HG02798 (cell line): ENCODE measurements around the gene ENTPD2.

Source experiments
- ATAC-seq: cut with Tn5 transposase; IDR thresholded peaks from one replicate; pipeline ENCODE4 v1.9.1; 2021; ENCODE audit warnings: mild to moderate bottlenecking; ENCODE audit not compliant: unreplicated experiment, poor library complexity

The ENTPD2 gene

GRCh38 chr9:137053944-137054931 is at the start of gene ENTPD2:
Gene ENTPD2, minus strand, starts transcription at chr9:137054061. Its CDS starts 64 bp downstream, at chr9:137053997.
- ATAC-seq, result no peak

GRCh38 chr9:137103206-137103999 is 49.5 kb upstream of the ENTPD2 start:
- ATAC-seq, result no peak

- ATAC-seq, result no peak
Measured at GRCh38 chr9:137099231-137099630, 45.4 kb upstream of the ENTPD2 start.

- no peak for ATAC-seq
Measured at GRCh38 chr9:137097761-137098462, 44.1 kb upstream of the ENTPD2 start.

- ATAC-seq, result no peak
Measured at GRCh38 chr9:137096785-137097546, 43.1 kb upstream of the ENTPD2 start.

- peak; percentile 82 for ATAC-seq
Measured at GRCh38 chr9:137095664-137096517, 42.0 kb upstream of the ENTPD2 start.

- ATAC-seq, result no peak
Measured at GRCh38 chr9:137089232-137089947, 35.5 kb upstream of the ENTPD2 start.

GRCh38 chr9:137088121-137088520 is 34.3 kb upstream of the ENTPD2 start:
- no peak for ATAC-seq

GRCh38 chr9:137087409-137087925 is 33.6 kb upstream of the ENTPD2 start:
- ATAC-seq, result no peak

- ATAC-seq, result peak; percentile 87
Measured at GRCh38 chr9:137086531-137087408, 32.9 kb upstream of the ENTPD2 start, which contains the start of gene MAN1B1. Gene MAN1B1, plus strand, starts transcription at chr9:137086985. Its CDS starts 15 bp downstream, at chr9:137087000.

GRCh38 chr9:137085920-137086530 is 32.2 kb upstream of the ENTPD2 start:
- ATAC-seq, result no peak

GRCh38 chr9:137084526-137084925 is 30.7 kb upstream of the ENTPD2 start:
- no peak for ATAC-seq

- no peak for ATAC-seq
Measured at GRCh38 chr9:137083394-137084004, 29.6 kb upstream of the ENTPD2 start.

- ATAC-seq, result no peak
Measured at GRCh38 chr9:137082925-137083290, 29.0 kb upstream of the ENTPD2 start.

GRCh38 chr9:137082222-137082924 is 28.5 kb upstream of the ENTPD2 start:
- no peak for ATAC-seq
